ENCODE measurements around the gene RNASET2.
"Not testable (repeated sequence)": the region's sequence is repeated elsewhere in the genome, so short reads cannot be mapped to it uniquely, and the experiment has no call there.

Gene RNASET2

DNA sequence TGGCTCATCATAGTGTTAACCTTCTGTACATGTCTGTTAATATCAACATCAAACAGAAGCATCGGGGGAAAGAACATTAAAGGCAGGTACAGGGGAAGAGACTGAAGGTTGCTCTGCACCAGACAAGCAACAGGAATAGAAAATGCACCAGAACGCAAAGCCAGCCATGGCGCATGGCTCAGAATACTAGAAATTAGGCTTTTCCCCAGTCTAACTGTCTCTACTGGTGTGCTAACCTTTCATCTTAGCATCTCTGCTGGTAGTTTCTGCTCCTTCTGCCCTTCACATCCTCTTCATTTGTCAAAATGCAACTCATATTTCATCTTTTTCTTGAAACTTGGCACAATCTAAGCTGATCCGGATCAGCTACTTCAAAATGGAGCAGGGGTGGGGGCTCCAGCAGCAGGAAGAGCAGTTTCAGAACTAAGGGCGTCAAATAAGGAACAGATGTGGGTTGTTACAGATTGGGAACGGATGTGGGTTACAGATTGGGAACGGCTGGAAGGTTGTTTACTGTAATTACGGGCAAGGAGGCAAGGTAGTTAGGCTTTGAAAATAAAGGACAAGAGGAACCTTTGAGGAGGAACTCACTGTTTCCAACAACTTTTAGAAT lies 13.1 kb upstream of the RNASET2 start:
- no peak for FAIRE-seq

- no peak for FAIRE-seq
Observed at GRCh38 chr6:166966268-166966667, 9.9 kb upstream of the RNASET2 start.

DNA sequence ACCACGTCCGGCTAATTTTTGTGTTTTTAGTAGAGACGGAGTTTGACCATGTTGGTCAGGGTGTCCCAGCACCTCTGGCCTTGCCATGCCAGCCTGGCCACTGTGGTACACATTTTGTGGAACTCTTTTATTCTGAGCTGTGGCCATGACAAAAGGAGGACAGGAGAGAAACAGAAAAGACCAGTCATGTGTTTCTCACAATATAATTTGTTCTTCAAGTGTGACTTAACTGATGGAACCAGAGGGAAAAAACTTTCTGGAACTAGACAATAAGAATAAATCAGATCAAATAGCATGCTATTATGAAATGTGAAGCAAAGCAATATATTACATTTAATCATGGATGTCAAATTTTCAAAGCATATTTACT lies 4.2 kb upstream of the RNASET2 start:
- no peak for FAIRE-seq

DNA sequence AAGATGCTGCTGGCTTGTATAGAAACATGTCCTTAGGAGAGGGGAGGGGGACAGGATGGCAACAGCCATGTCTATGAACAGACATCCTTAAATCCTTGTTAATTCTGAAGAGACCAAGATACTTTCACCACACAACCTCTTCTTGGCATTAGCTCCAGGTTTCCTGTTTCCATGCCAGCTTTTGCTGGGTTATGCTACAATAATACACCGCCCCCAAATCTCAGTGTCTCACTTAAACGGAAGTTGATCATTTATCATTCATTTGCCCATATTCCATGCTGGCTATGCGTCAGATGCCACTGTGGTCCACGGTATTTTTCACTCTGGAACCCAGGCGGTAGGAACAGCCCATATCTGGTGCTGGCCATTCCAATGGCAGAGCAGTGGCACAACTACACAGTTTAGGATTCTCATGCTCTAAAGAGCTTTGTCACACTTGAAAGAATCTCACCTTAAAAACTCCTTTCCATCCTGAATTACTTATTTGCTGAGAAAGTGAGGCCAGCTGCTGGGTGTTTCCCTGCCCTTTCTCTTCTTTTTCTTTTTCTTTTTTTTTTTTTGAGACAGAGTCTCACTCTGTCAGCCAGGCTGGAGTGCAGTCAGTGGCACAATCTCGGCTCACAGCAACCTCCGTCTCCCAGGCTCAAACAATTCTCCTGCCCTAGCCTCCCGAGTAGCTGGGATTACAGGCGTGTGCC lies 3.7 kb upstream of the RNASET2 start:
- FAIRE-seq, result no peak

DNA sequence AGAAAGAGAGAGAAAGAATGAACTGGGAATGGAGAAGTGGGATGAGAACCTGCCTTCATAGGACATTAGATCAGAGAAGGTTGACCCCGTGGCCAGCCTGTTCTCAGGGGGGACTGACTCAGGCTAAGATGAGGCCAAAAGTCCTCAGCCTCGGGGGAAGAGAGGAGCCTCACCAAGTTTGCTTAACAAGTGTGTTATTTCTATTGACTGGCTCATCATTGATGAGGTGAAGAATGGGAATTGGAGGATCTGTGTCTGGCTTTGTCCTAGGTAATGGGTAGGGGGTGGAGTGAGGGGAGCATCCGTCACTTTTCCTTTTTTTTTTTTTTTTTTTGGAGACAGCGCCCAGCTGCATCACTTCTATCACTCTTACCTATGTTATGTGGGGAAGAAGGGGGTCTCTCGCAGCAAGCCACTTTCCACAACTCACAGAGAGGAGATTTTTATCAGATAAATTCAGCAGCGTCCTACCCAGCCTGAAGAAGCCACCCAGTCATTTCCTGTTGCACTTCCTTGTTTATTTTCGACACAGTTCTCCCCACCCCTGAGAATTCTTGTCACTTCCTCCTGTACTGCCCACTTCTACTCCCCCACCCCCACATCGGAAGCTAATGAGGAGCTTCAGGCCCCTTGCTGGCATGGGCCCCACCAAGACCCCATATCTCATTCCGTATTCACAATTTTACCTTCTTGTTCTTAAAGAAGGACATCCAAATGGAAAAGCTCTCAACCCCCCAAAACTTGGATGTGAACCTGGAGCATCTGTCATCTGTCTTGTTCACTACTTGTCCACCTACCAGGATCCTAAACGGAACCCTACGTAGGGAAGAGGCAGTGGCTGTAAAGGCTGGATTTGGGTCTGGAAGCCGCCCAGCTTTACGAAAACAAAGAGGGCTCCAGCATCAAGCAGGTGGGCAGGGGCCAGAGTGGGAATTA lies 2.8 kb upstream of the RNASET2 start:
- FAIRE-seq, result no peak

DNA sequence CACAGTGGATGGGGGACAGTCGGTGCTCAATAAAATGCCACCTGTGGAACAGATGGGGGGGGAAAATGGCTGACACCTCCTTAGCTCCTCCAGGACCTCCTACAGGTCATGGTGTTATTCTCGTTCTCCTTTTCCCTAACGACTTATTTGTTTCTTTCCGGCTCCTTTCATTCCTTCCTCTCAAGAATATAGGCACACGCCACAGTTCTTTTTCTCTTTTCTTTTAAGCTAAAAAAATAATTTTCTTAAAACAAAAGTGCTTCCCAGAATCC lies 1.4 kb upstream of the RNASET2 start:
- no peak for FAIRE-seq

GRCh38 chr6:166957087-166957804 lies 896 bp upstream of the RNASET2 start:
- FAIRE-seq, result no peak

DNA sequence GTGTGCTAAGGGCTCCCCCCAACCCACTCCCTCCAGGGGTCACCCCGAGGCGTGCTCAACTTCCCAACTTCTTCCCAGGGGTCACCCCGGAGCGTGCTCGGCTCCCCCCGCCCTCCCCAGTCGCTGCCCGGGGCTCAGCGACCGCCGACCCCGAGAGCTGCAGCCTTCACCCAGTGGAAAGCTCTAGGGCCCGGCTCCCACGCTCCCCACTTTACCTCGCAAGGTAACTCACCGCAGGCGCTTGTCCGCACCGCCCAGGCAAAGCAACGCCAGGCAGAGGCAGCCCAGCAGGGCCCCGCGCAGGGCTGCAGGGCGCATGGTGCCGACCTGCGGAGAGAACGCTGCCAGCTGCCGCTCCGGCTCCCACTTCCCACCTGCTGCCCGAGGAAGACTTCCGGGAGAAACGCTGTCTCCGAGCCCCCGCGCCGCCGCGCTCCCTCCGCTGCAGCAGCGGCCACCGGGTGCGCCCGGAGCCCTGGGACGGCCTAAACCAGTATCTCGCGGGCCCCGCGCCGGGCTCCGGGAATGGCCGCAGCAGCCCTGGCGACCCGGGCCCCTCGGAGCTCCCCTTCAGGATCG lies 396 bp downstream of the RNASET2 start:
- no peak for FAIRE-seq

DNA sequence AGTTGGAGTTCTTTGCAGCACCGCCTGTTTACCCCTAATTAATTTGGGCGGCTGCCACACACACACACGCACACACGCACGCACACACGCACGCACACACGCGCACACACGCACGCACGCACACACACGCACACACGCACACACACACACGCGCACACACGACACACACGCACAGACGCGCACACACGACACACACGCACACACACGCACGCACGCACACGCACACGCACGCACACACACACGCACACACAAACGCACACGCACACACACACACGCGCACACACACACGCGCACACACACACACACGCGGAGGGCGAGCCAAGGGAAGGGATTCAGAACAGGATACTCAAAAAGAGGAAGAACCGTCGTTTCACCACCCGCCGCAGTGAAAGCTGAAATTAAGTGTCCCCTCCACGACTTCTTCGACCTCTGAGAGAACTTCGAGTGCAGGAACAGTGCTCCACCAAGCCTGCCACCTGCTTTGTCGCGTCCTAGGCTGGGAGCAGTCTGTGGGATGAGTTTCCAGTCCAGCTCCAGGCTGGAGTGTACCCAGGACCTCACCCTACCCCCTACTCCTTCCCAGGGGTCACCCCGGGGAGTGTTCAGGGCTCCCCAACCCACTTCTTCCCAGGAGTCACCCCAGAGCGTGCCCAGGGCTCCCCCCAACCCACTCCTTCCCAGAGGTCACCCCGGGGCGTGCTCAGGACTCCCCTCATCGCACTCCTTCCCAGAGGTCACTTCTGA lies 1.1 kb downstream of the RNASET2 start:
- FAIRE-seq, result no peak

GRCh38 chr6:166954118-166954713 lies 2.1 kb downstream of the RNASET2 start:
- no peak for FAIRE-seq

DNA sequence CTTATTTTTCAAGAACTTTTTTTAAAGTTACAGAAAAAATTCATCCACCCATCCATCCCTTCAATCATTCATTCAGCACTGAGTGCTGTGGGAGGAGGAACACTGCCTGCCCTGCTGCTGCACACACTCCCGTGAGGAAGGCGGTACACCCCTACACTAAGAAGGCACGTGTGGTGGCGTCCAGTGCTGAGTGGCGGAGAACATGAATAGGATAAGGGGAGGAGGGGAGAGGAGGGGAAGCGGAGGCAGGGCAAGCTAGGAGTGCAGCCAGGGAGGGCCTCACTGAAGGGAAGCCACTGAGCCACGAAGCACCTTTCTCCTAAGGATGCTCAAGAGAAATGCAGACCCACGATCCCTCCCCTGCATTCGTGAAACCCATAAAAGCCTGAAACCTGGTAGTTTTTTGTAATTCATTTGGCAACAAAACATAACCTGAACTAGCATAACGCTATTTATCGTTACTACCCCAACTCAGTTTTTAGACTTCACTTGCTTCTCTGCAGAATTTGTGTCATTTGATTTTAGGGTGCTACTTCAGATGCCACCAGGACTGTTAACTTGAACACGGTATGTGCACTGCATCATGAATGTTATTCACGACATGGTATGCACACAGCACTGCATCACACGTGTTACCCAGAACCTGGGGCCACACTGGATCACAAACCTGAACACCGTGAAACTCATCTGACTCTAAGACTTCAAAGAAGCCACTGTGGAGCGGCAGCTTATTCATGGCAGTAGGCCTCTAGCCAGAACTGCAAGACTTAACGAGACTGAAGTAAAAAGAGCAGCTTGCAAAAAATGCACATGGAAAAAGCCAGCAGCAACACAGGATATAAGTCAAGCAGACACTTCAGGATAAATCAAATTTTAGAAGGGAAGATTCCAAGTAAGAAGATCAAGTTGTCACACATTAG lies 3.5 kb downstream of the RNASET2 start:
- no peak for FAIRE-seq

GRCh38 chr6:166952121-166952520 lies 4.2 kb downstream of the RNASET2 start:
- FAIRE-seq, result no peak

GRCh38 chr6:166951670-166952060 lies 4.7 kb downstream of the RNASET2 start:
- no peak for FAIRE-seq

- FAIRE-seq, result peak; percentile 58
Observed at GRCh38 chr6:166950892-166951669, 5.3 kb downstream of the RNASET2 start.

GRCh38 chr6:166950443-166950821 lies 5.9 kb downstream of the RNASET2 start:
- FAIRE-seq, result no peak

DNA sequence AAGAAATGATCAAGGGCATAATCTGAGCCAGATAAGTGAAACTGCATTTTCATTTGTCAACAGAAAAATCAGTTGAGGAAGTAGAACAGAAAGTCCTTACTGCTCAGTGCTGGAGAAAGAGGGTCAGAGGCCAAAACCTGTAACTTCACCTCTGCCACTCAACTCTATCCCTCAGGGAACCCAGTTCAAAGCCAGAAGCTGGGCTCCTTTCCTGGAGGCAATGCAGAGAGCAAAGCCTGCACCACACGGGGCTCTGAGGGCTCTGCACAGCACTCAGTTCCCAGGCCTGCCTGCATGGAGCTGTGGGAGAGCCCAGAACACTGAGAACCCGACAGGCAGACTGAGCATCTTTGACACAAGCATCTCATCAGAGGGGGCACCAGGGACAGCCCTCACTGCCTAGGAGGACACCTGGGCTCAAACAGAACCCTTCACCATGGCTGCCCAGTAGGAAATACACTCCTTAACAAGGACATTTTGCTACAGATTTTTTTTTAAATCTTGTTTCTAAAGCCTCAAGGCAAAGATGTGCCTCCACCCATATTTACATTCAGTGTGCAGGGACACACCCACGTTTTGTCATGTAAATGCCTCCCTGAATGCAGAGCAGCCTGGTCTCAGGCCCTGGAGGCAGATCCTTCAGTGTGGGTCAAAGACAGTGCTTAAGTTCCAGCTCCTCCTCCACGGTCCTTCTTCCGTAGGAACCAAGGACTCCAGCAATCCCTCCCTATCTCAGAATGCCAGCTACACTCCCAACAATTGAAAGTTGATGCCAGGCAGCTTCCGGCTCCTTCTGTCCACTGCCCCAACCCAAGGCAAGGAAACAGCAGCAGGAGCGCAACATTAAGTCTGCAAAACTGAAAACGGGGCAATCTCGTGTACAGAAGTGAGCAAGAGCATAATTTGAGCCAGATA lies 6.6 kb downstream of the RNASET2 start:
- FAIRE-seq, result no peak

GRCh38 chr6:166948724-166949123 lies 7.6 kb downstream of the RNASET2 start:
- not testable (repeated sequence) for FAIRE-seq

- FAIRE-seq, result no peak
Observed at GRCh38 chr6:166947251-166947650, 9.1 kb downstream of the RNASET2 start.

DNA sequence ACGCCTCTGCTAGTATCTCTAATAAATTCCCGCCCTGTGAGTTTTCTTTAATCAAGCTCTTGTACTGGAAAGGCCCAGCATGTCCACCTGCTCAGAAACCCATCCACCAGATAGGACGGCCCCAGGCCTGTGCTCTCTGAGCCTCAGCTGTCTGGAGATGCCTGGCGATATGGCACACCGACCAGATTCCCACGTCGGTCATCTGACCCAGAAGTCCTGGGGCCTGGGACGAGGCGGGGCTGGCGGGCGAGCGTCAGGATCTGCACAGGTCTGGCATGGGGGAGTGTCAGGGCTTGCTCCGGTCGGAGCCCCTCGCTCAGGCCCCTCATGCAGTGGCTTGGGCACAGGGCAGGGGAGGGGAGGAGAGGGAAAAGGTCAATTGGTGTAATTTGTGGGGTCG lies 10.2 kb downstream of the RNASET2 start:
- FAIRE-seq, result no peak

All from G401.6 (cell line).